GM12878 (cell line): ENCODE data around the gene RIN1. TPM values are rescaled to one million over a fixed set of nuclear protein-coding genes. Genes with fewer than 3 reads are reported as not detected.

Experiments
- FOXK2 ChIP-seq: fragments of 450-650 bp; IDR thresholded peaks from 2 replicates; pipeline ENCODE4 v1.6.1; 2017; ENCODE audit warnings: mild to moderate bottlenecking, moderate library complexity
- NFYA ChIP-seq: IDR thresholded peaks from 2 replicates; pipeline ENCODE4 v1.6.1; 2011; ENCODE audit warnings: low read depth, mild to moderate bottlenecking, low read length, improper control_type of control experiment, borderline replicate concordance
- SPI1 ChIP-seq: IDR thresholded peaks from 2 replicates; pipeline ENCODE4 v1.6.1; 2011; ENCODE audit warnings: low read depth, mild to moderate bottlenecking, low read length, moderate library complexity, borderline replicate concordance; ENCODE audit not compliant: insufficient read depth
- TARDBP ChIP-seq: IDR thresholded peaks from 2 replicates; pipeline ENCODE4 v1.6.1; 2016; ENCODE audit warnings: borderline replicate concordance
- polyA plus RNA-seq, 11 experiments: library from polyadenylated mRNA; depleted of rRNA in 4 of 11; unstranded in 6 of 11; stranded (reverse) in 5 of 11; fragments of >200 nt; fragmentation: Nextera tagmentation in 4 of 11; fragmentation: Illumina TruSeq in 1 of 11; extraction: Ambion mirVana in 4 of 11; extraction: Trizol in 1 of 11; gene quantifications; 1 replicate in 1 of 11; 2 replicates in 10 of 11; pipeline versions ENCODE4 v1.2.1 to v1.2.3, GENCODE V29; 2011 to 2016; ENCODE audit warnings: inconsistent platforms in 2 of 11, missing spikeins in 2 of 11, low read depth in 1 of 11
- total RNA-seq, 4 experiments: library from RNA; depleted of rRNA in 3 of 4; stranded (reverse); fragments of >200 nt in 3 of 4; fragmentation: Illumina TruSeq in 1 of 4; extraction: Trizol in 1 of 4; gene quantifications; 2 replicates each; pipeline versions ENCODE4 v1.2.1 to v1.2.3, GENCODE V29; 2013 to 2021
- TF ChIP-seq, protein P1 (sequence below): fragments of 450-650 bp; IDR thresholded peaks from 2 replicates; pipeline ENCODE4 v1.6.1; 2016; ENCODE audit warnings: mild to moderate bottlenecking
- TF ChIP-seq, protein P2 (sequence below): fragments of 450-650 bp; IDR thresholded peaks from 2 replicates; pipeline ENCODE4 v1.6.1; 2017; ENCODE audit warnings: low read depth, mild to moderate bottlenecking, moderate library complexity
- TF ChIP-seq, protein P3 (sequence below): fragments of 450-650 bp; IDR thresholded peaks from 2 replicates; pipeline ENCODE4 v1.6.1; 2017; ENCODE audit warnings: mild to moderate bottlenecking

Gene RIN1
- total and polyA plus RNA-seq, 10 of the 15 experiments (the other 5 are each of a cell fraction or from before 2014, with no cell fraction given) = 0.04 to 0.69 (median 0.22) TPM; not detected in 1

DNA sequence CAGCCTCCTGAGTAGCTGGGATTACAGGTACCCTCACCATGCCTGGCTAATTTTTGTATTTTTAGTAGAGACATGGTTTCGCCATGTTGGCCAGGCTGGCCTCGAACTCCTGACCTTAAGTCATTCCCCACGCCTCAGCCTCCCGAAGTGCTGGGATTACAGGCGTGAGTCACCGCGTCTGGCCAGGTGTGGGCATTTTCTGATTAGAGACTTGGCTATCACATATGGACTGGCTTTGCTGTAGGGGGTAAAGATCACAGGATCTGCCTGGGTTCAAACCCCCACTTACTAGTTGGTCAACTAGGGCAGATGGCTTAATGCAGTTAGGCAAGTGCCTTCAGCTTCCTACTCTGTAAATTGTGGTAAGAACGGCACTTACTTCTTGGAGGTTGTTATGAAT, 25.9 kb downstream of the RIN1 start (continued):
- TF ChIP-seq TARDBP (no peak), NFYA (no peak), FOXK2 (no peak), SPI1 (no peak)
- TF ChIP-seq, protein P1, sequence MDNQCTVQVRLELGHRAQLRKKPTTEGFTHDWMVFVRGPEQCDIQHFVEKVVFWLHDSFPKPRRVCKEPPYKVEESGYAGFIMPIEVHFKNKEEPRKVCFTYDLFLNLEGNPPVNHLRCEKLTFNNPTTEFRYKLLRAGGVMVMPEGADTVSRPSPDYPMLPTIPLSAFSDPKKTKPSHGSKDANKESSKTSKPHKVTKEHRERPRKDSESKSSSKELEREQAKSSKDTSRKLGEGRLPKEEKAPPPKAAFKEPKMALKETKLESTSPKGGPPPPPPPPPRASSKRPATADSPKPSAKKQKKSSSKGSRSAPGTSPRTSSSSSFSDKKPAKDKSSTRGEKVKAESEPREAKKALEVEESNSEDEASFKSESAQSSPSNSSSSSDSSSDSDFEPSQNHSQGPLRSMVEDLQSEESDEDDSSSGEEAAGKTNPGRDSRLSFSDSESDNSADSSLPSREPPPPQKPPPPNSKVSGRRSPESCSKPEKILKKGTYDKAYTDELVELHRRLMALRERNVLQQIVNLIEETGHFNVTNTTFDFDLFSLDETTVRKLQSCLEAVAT = no peak
- TF ChIP-seq, protein P2, sequence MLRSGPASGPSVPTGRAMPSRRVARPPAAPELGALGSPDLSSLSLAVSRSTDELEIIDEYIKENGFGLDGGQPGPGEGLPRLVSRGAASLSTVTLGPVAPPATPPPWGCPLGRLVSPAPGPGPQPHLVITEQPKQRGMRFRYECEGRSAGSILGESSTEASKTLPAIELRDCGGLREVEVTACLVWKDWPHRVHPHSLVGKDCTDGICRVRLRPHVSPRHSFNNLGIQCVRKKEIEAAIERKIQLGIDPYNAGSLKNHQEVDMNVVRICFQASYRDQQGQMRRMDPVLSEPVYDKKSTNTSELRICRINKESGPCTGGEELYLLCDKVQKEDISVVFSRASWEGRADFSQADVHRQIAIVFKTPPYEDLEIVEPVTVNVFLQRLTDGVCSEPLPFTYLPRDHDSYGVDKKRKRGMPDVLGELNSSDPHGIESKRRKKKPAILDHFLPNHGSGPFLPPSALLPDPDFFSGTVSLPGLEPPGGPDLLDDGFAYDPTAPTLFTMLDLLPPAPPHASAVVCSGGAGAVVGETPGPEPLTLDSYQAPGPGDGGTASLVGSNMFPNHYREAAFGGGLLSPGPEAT = no peak
- TF ChIP-seq, protein P3, sequence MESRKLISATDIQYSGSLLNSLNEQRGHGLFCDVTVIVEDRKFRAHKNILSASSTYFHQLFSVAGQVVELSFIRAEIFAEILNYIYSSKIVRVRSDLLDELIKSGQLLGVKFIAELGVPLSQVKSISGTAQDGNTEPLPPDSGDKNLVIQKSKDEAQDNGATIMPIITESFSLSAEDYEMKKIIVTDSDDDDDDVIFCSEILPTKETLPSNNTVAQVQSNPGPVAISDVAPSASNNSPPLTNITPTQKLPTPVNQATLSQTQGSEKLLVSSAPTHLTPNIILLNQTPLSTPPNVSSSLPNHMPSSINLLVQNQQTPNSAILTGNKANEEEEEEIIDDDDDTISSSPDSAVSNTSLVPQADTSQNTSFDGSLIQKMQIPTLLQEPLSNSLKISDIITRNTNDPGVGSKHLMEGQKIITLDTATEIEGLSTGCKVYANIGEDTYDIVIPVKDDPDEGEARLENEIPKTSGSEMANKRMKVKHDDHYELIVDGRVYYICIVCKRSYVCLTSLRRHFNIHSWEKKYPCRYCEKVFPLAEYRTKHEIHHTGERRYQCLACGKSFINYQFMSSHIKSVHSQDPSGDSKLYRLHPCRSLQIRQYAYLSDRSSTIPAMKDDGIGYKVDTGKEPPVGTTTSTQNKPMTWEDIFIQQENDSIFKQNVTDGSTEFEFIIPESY = no peak
